KMS-11 (cell line): ENCODE data around the gene CACNA1E.

Experiments used
- H2AFZ ChIP-seq: fragments of 200-600 bp; sonication (generic); 2 replicates; pipeline ENCODE4 v1.6.1; 2016; ENCODE audit warnings: antibody characterized with exemption, mixed run types, low read depth
- H3K27ac ChIP-seq: fragments of 200-600 bp; sonication (generic); 2 replicates; pipeline ENCODE4 v1.6.1; 2016; ENCODE audit warnings: mild to moderate bottlenecking, mixed run types
- H3K27me3 ChIP-seq: fragments of 200-600 bp; sonication (generic); 2 replicates; pipeline ENCODE4 v1.6.1; 2017; ENCODE audit warnings: mild to moderate bottlenecking, low read depth, mixed run types, moderate library complexity; ENCODE audit not compliant: insufficient read depth
- H3K36me3 ChIP-seq: fragments of 200-600 bp; sonication (generic); 2 replicates; pipeline ENCODE4 v1.6.1; 2017; ENCODE audit warnings: mild to moderate bottlenecking, mixed run types; ENCODE audit not compliant: insufficient read depth
- H3K4me1 ChIP-seq: fragments of 200-600 bp; sonication (generic); 2 replicates; pipeline ENCODE4 v1.6.1; 2016; ENCODE audit warnings: mild to moderate bottlenecking, low read depth, mixed run types; ENCODE audit not compliant: poor library complexity, severe bottlenecking
- H3K4me2 ChIP-seq: fragments of 200-600 bp; sonication (generic); 2 replicates; pipeline ENCODE4 v1.7.0; 2016; ENCODE audit warnings: mild to moderate bottlenecking, mixed run types
- H3K4me3 ChIP-seq: fragments of 200-600 bp; sonication (generic); IDR thresholded peaks from 2 replicates; pipeline ENCODE4 v1.6.1; 2017; ENCODE audit warnings: low read depth, low read length, mixed read lengths; ENCODE audit not compliant: insufficient read depth
- H3K79me2 ChIP-seq: fragments of 200-600 bp; sonication (generic); 2 replicates; pipeline ENCODE4 v1.6.1; 2016; ENCODE audit warnings: low read depth, mixed run types; ENCODE audit not compliant: insufficient read depth
- H3K9ac ChIP-seq: fragments of 200-600 bp; sonication (generic); 2 replicates; pipeline ENCODE4 v1.6.1; 2016; ENCODE audit warnings: mild to moderate bottlenecking, mixed run types
- H4K20me1 ChIP-seq: fragments of 200-600 bp; sonication (generic); 2 replicates; pipeline ENCODE4 v1.6.1; 2016; ENCODE audit warnings: mild to moderate bottlenecking, mixed run types; ENCODE audit not compliant: insufficient read depth
- TF ChIP-seq, protein P1 (sequence below): fragments of 200-600 bp; sonication (generic); conservative IDR thresholded peaks from 2 replicates; pipeline ENCODE4 v1.6.1; 2017; ENCODE audit warnings: low read depth, mild to moderate bottlenecking, antibody characterized with exemption, low read length, moderate library complexity, mixed read lengths

Gene CACNA1E

GRCh38 chr1:181620183-181620582, 136.9 kb downstream of the CACNA1E start:
- H3K27ac ChIP-seq: no peak overlapping the region
- no peaks in the 10 kb centered on the region for H4K20me1 ChIP-seq
- no peaks in the 10 kb centered on the region for H3K4me1 ChIP-seq
- H2AFZ ChIP-seq: no peak overlapping the region
- H3K4me3 ChIP-seq: no peak overlapping the region
- H3K9ac ChIP-seq: no peak overlapping the region
- no peaks in the 10 kb centered on the region; the same call in 1 of the 2 replicates for H3K27me3 ChIP-seq
- H3K36me3 ChIP-seq: no peaks in the 10 kb centered on the region
- H3K4me2 ChIP-seq: no peak overlapping the region
- TF ChIP-seq, protein P1, sequence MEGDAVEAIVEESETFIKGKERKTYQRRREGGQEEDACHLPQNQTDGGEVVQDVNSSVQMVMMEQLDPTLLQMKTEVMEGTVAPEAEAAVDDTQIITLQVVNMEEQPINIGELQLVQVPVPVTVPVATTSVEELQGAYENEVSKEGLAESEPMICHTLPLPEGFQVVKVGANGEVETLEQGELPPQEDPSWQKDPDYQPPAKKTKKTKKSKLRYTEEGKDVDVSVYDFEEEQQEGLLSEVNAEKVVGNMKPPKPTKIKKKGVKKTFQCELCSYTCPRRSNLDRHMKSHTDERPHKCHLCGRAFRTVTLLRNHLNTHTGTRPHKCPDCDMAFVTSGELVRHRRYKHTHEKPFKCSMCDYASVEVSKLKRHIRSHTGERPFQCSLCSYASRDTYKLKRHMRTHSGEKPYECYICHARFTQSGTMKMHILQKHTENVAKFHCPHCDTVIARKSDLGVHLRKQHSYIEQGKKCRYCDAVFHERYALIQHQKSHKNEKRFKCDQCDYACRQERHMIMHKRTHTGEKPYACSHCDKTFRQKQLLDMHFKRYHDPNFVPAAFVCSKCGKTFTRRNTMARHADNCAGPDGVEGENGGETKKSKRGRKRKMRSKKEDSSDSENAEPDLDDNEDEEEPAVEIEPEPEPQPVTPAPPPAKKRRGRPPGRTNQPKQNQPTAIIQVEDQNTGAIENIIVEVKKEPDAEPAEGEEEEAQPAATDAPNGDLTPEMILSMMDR: no peak
- H3K79me2 ChIP-seq: no peaks in the 10 kb centered on the region

GRCh38 chr1:181623850-181624249, 140.5 kb downstream of the CACNA1E start:
- H3K27me3 ChIP-seq: no peaks in the 10 kb centered on the region
- H3K4me1 ChIP-seq: no peaks in the 10 kb centered on the region
- no peak overlapping the region for H3K9ac ChIP-seq
- no peaks in the 10 kb centered on the region for H3K36me3 ChIP-seq
- H3K79me2 ChIP-seq: no peaks in the 10 kb centered on the region
- no peak overlapping the region for H2AFZ ChIP-seq
- no peaks in the 10 kb centered on the region for H4K20me1 ChIP-seq
- no peak overlapping the region for H3K4me3 ChIP-seq
- TF ChIP-seq, protein P1: no peak
- H3K4me2 ChIP-seq: no peak overlapping the region
- no peak overlapping the region for H3K27ac ChIP-seq

- Histone ChIP-seq H3K9ac (no peak overlapping the region), H3K4me3 (no peak overlapping the region), H3K79me2 (no peaks in the 10 kb centered on the region), H3K27me3 (no peaks in the 10 kb centered on the region), H3K4me1 (no peaks in the 10 kb centered on the region), H3K4me2 (no peak overlapping the region), H3K36me3 (no peaks in the 10 kb centered on the region), H3K27ac (no peak overlapping the region), H2AFZ (no peak overlapping the region), H4K20me1 (no peaks in the 10 kb centered on the region)
- TF ChIP-seq, protein P1: no peak
These were observed 143.1 kb downstream of the CACNA1E start for GRCh38 chr1:181626279-181626938.

DNA sequence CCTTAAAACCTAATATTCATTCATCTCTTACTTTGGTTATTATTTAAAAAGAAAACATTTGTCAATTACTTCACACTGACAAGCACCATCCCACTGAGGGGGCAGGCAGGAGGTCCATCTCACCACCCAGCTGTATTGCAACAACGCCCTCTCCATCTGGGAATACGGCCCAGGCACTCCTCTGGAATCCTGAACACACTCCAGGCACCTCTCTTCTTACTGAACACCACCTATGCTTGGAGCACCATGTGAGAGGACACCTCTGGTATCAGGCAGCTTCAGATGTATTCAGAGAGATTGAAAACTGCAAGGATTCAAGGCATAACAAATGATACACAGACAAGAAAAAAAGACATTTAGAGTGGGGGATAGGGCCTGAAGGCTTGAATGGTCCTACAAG, 147.1 kb downstream of the CACNA1E start:
- Histone ChIP-seq H3K4me2 (no peak overlapping the region), H3K27ac (no peak overlapping the region), H3K4me3 (no peak overlapping the region), H3K36me3 (no peaks in the 10 kb centered on the region), H4K20me1 (no peaks in the 10 kb centered on the region), H3K79me2 (no peaks in the 10 kb centered on the region), H3K27me3 (no peaks in the 10 kb centered on the region), H3K4me1 (no peaks in the 10 kb centered on the region), H3K9ac (no peak overlapping the region), H2AFZ (no peak overlapping the region)
- TF ChIP-seq, protein P1: no peak
